Aorta (tissue), 5 donors: Measurements from ENCODE around the gene POLR2F. TPM values are rescaled to one million over a fixed set of nuclear protein-coding genes. Genes with fewer than 3 reads are reported as not detected.

Experiments
- ATAC-seq: fragments of 200-7000 bp; cut with Tn5 transposase; one replicate; pipeline ENCODE4 v1.9.1; 2022; ENCODE audit warnings: moderate library complexity; ENCODE audit not compliant: low FRiP score
- DNase-seq, 2 donors: peaks; one replicate each; pipeline ENCODE4 v3.0.0-alpha.2; 2020
- H3K27ac ChIP-seq, 2 donors: one replicate each; pipeline ENCODE4 v1.5.1; 2013; ENCODE audit warnings: low read length in 2 of 2, mild to moderate bottlenecking in 2 of 2, moderate library complexity in 2 of 2, control low read depth in 1 of 2, inconsistent platforms in 1 of 2, low read depth in 1 of 2
- H3K27me3 ChIP-seq, 2 donors: one replicate each; pipeline ENCODE4 v1.6.1; 2013; ENCODE audit warnings: control low read depth in 1 of 2, low read length in 1 of 2, mild to moderate bottlenecking in 1 of 2, moderate library complexity in 1 of 2; ENCODE audit not compliant: insufficient read depth in 2 of 2, control insufficient read depth in 1 of 2
- H3K36me3 ChIP-seq, 2 donors: one replicate each; pipeline ENCODE4 v1.6.1; 2013; ENCODE audit warnings: control low read depth in 1 of 2, low read length in 1 of 2, mild to moderate bottlenecking in 1 of 2; ENCODE audit not compliant: insufficient read depth in 2 of 2, control insufficient read depth in 1 of 2
- H3K4me1 ChIP-seq, 2 donors: one replicate each; pipeline ENCODE4 v1.6.1; 2013; ENCODE audit warnings: low read length in 2 of 2, control low read depth in 1 of 2, mild to moderate bottlenecking in 1 of 2, moderate library complexity in 1 of 2; ENCODE audit not compliant: insufficient read depth in 2 of 2, control insufficient read depth in 1 of 2
- H3K4me3 ChIP-seq, 2 donors: one replicate each; pipeline ENCODE4 v1.5.1; 2013; ENCODE audit warnings: low read length in 2 of 2, control low read depth in 1 of 2, mild to moderate bottlenecking in 1 of 2
- H3K9me3 ChIP-seq: one replicate; pipeline ENCODE4 v1.6.1; 2013; ENCODE audit warnings: mild to moderate bottlenecking, low read length; ENCODE audit not compliant: control insufficient read depth
- WGBS, 2 donors: extraction: QIAGEN DNeasy Blood & Tissue Kit; methylation state at CpG; one replicate each; pipeline ENCODE4 v1.1.7; 2013; 5-methylcytosine and 5-hydroxymethylcytosine counted together
- intact Hi-C, 2 donors: fragments of 100-400 bp; cut with DNase I; formaldehyde crosslinking; loops; one replicate each; pipeline versions ENCODE4 v1.14.2 to v1.15.0; 2022
- polyA plus RNA-seq, 2 donors: library from polyadenylated mRNA; stranded (reverse); fragments of 200-250 nt; gene quantifications; one replicate each; pipeline ENCODE4 v1.2.3, GENCODE V29; 2013
- total RNA-seq, 2 donors: library from RNA; stranded (reverse); fragmentation: NEBNext Ultra II Directional; extraction: Animal tissue kit (Norgen Biotek cat#: 25700); gene quantifications; one replicate each; pipeline ENCODE4 v1.2.1, GENCODE V29; 2021
- donor health status: healthy with polysubstance abuse.
- donor health status: Bipolar disorder and iron deficiency.
- donor health status: DM: no; HTN: no; CAD: no.
- donor health status: DM: no; HTN: no; CAD: no.
- donor health status: DM: yes; HTN: yes; CAD: no.

The POLR2F gene
- total and polyA plus RNA-seq, 4 donors, result 45.9 to 169 (median 98.3) TPM

DNA sequence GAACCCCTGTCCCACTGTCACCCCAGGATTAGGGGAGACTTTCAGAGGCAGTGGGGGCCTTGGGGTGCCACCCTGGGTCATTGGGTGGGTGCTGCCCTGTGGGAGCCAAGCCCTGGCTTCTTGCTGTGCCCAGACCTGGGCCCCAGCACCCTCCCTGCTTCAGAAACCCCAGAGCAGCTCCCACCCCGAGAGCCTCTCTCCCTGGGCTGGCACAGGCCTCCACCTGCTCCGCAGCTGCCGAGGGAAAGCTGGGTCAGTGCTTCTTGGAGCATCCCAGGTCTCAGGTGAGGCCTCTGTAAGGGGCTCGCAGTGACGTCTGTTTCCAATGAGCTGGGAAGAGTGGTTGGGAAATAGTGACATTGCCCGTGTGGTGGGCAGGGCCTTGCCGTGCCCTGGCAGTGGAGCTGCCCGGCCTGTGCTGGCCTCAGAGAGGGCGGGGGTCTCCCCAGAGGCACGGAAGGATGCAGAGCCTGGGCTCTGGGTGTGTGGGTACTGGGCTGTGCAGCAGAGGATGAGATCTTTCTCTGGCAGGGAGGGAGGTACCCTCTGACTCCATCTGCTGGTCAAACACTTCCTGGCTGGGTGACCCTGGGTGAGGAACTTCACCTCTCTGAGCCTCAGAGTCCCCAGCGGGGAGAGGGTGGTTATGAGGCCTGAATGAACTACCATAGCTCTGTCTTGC, 23.1 kb upstream of the POLR2F start:
- ATAC-seq (no peak), DNase-seq (no peak)
- no peaks in the 10 kb centered on the region for H3K27me3 ChIP-seq
- no peaks in the 10 kb centered on the region for H3K4me1 ChIP-seq
- 61 to 74% methylated on average over 11 of the region's 11 CpGs for WGBS, 2 donors
- intact Hi-C loops, result loop anchor here (5.0 to 10.0 kb wide), 4 partner anchors 38 to 116 kb away; partner anchors contain the start of gene GALR3 (in 1 of the 2)
- H3K4me3 ChIP-seq, result no peak overlapping the region
- H3K9me3 ChIP-seq, result no peaks in the 10 kb centered on the region
- H3K36me3 ChIP-seq, result peaks cover 0 to 5% of the 10 kb centered on the region in 2 donors
- no peak overlapping the region for H3K27ac ChIP-seq

- DNase-seq, result no peak
- Histone ChIP-seq H3K27ac (no peak overlapping the region), H3K4me1 (no peaks in the 10 kb centered on the region), H3K9me3 (no peaks in the 10 kb centered on the region), H3K4me3 (no peak overlapping the region), H3K36me3 (peaks cover 0 to 5% of the 10 kb centered on the region in 2 donors), H3K27me3 (no peaks in the 10 kb centered on the region)
- no peak for ATAC-seq
- 81 to 85% methylated on average over 2 of the region's 2 CpGs for WGBS, 2 donors
- intact Hi-C loops, result loop anchor here (5.0 to 10.0 kb wide), 4 partner anchors 39 to 116 kb away; partner anchors contain the start of gene GALR3 (in 1 of the 2)
These were observed 22.5 kb upstream of the POLR2F start for GRCh38 chr22:37930952-37931440.

DNA sequence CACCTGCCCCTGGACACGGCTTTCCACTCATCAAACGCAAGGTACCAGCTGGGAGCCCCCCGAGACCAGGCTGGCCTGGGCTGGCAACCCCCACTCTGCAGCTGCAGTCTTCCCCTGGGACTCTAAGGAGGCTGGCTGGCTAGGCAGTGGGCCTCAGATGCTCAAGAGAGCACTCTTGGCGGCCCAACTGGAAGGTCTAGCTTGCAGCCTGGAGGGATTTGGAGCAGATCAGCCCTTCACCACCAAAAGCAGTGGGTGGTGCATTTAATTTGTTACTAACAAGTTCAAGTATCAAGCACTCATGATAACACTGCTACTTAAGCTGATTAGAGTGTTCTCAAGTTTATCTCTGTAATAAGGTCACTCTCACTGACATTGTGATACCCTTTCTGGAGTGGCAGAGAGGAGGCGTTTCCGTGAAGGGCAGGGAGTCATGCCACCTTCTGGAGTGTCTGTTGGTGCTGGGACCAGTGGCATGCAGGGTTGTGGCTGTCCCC, 21.6 kb upstream of the POLR2F start:
- H3K27ac ChIP-seq, result no peak overlapping the region
- no peaks in the 10 kb centered on the region for H3K9me3 ChIP-seq
- no peaks in the 10 kb centered on the region for H3K27me3 ChIP-seq
- intact Hi-C loops, result loop anchor here (5.0 to 10.0 kb wide), 4 partner anchors 40 to 117 kb away; partner anchors contain the start of gene GALR3 (in 1 of the 2)
- ATAC-seq, result no peak
- H3K36me3 ChIP-seq, result peaks cover 0 to 2% of the 10 kb centered on the region in 2 donors
- no peaks in the 10 kb centered on the region for H3K4me1 ChIP-seq
- WGBS, 2 donors, result 84 to 86% methylated on average over 6 of the region's 6 CpGs
- no peak for DNase-seq
- no peak overlapping the region for H3K4me3 ChIP-seq

DNA sequence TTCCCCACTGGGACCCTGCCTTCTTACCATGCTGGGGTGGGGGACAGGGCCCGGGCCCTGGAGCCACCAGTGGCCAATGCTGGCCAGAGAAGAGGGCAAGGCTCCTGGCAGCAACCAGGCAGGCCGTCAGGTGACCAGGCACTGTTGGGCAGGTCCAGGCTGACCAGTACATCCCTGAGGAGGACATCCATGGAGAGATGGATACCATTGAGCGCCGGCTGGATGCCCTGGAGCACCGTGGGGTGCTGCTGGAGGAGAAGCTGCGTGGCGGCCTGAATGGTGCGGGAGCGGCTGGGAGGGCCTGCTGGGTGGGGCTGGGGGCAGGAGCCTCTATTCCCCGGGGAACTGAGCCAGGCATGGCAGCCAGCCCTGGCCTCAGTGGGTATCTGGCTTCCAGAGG, 21.1 kb upstream of the POLR2F start:
- no peak overlapping the region for H3K27ac ChIP-seq

GRCh38 chr22:37932821-37933578, 20.5 kb upstream of the POLR2F start:
- peak overlapping the region in 1 of 2 donors; percentile 60 for H3K27ac ChIP-seq
- no peaks in the 10 kb centered on the region for H3K4me1 ChIP-seq
- no peak overlapping the region for H3K4me3 ChIP-seq
- H3K36me3 ChIP-seq, result peaks cover 0 to 3% of the 10 kb centered on the region in 2 donors
- intact Hi-C loops, result loop anchor here (5.0 to 10.0 kb wide), 4 partner anchors 41 to 118 kb away; partner anchors contain the start of gene GALR3 (in 1 of the 2)
- H3K9me3 ChIP-seq, result no peaks in the 10 kb centered on the region
- ATAC-seq (no peak), DNase-seq (no peak)
- 83 to 85% methylated on average over 21 of the region's 21 CpGs for WGBS, 2 donors
- H3K27me3 ChIP-seq, result no peaks in the 10 kb centered on the region

More for the DNA sequence above, 21.1 kb upstream of the POLR2F start:
- DNase-seq (no peak), ATAC-seq (no peak)
- intact Hi-C loops, result loop anchor here (5.0 to 10.0 kb wide), 4 partner anchors 40 to 118 kb away; partner anchors contain the start of gene GALR3 (in 1 of the 2)
- H3K27me3 ChIP-seq, result no peaks in the 10 kb centered on the region
- H3K36me3 ChIP-seq, result peaks cover 0 to 2% of the 10 kb centered on the region in 2 donors
- WGBS, 2 donors, result 88% methylated on average over 10 of the region's 10 CpGs
- no peak overlapping the region for H3K4me3 ChIP-seq
- no peaks in the 10 kb centered on the region for H3K9me3 ChIP-seq
- H3K4me1 ChIP-seq, result no peaks in the 10 kb centered on the region

- H3K27me3 ChIP-seq, result no peaks in the 10 kb centered on the region
- H3K36me3 ChIP-seq, result peaks cover 0 to 3% of the 10 kb centered on the region in 2 donors
- DNase-seq, result peak; percentile 92 to 98
- intact Hi-C loops, result loop anchor here (5.0 to 10.0 kb wide), 4 partner anchors 42 to 119 kb away; partner anchors contain the start of gene GALR3 (in 1 of the 2)
- no peak overlapping the region for H3K4me3 ChIP-seq
- peak; percentile 96 for ATAC-seq
- H3K4me1 ChIP-seq, result no peaks in the 10 kb centered on the region
- H3K9me3 ChIP-seq, result no peaks in the 10 kb centered on the region
- H3K27ac ChIP-seq, result peak overlapping the region in 1 of 2 donors; percentile 60
- WGBS, 2 donors, result 1 to 3% methylated on average over 13 of the region's 13 CpGs
These were observed 19.7 kb upstream of the POLR2F start for GRCh38 chr22:37933711-37934376.

GRCh38 chr22:37940698-37941376, 12.7 kb upstream of the POLR2F start:
- 80 to 83% methylated on average over 12 of the region's 12 CpGs for WGBS, 2 donors
- DNase-seq (no peak), ATAC-seq (peak; percentile 14)
- no peaks in the 10 kb centered on the region for H3K27me3 ChIP-seq
- no peaks in the 10 kb centered on the region for H3K9me3 ChIP-seq
- no peak overlapping the region for H3K27ac ChIP-seq
- H3K36me3 ChIP-seq, result peaks cover 0 to 3% of the 10 kb centered on the region in 2 donors
- H3K4me1 ChIP-seq, result no peaks in the 10 kb centered on the region
- intact Hi-C loops, result no loop called here
- no peak overlapping the region for H3K4me3 ChIP-seq

GRCh38 chr22:37942133-37942532, 11.4 kb upstream of the POLR2F start:
- H3K4me3 ChIP-seq, result no peak overlapping the region

More at GRCh38 chr22:37942133-37942532, 11.4 kb upstream of the POLR2F start:
- Histone ChIP-seq H3K36me3 (peaks cover 0 to 3% of the 10 kb centered on the region in 2 donors), H3K27me3 (no peaks in the 10 kb centered on the region), H3K27ac (no peak overlapping the region), H3K9me3 (no peaks in the 10 kb centered on the region), H3K4me1 (no peaks in the 10 kb centered on the region)
- ATAC-seq (no peak), DNase-seq (no peak)
- intact Hi-C loops, result no loop called here
- WGBS, 2 donors, result 95% methylated on average over 8 of the region's 8 CpGs
